Right hindlimb (tissue), 1 donor: ENCODE results near the gene AK2.
"Not testable (repeated sequence)": the region's sequence is repeated elsewhere in the genome, so short reads cannot be mapped to it uniquely, and the experiment has no call there.

Experiments
- DNase-seq: peaks from one replicate; pipeline ENCODE4 v3.0.0-alpha.2; 2018

Gene AK2

GRCh38 chr1:32997381-32997891 is 39.2 kb downstream of the AK2 start:
- no peak for DNase-seq

GRCh38 chr1:32993324-32993636 is 43.4 kb downstream of the AK2 start:
- DNase-seq, result not testable (repeated sequence)

GRCh38 chr1:32992489-32993323 is 44.0 kb downstream of the AK2 start:
- DNase-seq, result peak; percentile 82

GRCh38 chr1:32991819-32992488 is 44.7 kb downstream of the AK2 start:
- DNase-seq, result no peak

DNA sequence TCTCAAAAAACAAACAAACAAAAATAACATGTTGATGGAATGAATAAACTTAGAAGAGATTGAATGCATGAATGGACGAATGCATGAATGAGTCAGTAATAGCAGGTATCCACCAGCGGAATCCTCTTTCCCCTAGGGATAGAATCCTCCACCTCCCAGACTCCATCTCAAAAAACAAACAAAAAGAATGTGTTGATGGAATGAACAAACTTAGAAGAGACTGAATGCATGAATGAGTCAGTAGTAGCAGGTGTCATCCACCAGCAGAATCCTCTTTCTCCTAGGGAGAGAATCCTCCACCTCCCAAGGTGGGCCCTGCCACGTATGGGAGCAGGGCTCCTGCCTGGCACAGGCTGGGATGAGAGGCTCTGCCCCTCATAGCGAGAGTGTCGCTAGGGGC is 45.3 kb downstream of the AK2 start:
- no peak for DNase-seq

- no peak for DNase-seq
These were observed 45.8 kb downstream of the AK2 start for GRCh38 chr1:32990887-32991286.

DNA sequence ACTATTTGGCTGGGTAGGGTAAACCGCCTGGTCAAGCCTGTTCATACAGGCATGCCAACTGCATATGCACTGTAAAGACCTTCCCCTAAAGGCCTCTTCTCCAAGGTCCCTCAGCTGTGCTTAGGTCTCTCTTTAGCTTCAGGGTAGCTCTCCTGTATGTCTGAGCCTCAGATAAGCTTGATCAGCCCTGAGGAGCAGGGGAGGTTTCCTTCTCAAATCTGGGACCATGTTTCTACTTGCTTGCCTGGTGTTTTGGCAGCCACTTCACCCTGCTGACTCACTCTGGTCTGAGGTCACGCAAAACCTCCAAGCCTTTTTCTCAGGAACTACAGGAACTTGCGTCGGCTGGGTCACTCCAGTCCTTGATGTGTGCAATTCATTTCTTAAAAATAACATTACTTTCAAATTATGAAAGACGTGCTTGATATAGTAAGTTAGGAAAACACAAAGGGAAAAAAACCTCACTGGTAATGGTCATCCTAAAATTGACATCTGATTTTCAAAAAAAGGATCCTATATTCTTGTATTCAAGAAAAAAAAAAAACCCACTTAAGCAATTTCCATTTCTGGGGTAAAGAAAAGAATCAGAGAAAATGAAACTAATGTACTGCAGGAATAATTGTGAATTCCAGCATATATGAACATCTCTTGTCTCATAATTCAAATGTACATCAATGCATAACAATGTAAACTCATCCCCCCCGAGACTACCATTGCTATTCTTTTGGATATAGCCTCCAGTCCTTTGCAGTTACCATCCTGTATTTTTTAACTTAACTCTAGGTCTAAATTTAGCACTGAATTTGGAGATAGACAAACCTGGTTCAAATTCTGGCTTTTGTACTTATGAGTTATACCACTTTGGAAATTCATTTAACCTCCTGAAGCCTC is 47.3 kb downstream of the AK2 start:
- DNase-seq, result peak; percentile 68

GRCh38 chr1:32988665-32989064 is 48.0 kb downstream of the AK2 start:
- DNase-seq, result no peak

- no peak for DNase-seq
These were observed 51.5 kb downstream of the AK2 start for GRCh38 chr1:32985226-32985625.

GRCh38 chr1:32984455-32985171 is 52.1 kb downstream of the AK2 start:
- no peak for DNase-seq

- no peak for DNase-seq
These were observed 52.6 kb downstream of the AK2 start for GRCh38 chr1:32984090-32984454.

DNA sequence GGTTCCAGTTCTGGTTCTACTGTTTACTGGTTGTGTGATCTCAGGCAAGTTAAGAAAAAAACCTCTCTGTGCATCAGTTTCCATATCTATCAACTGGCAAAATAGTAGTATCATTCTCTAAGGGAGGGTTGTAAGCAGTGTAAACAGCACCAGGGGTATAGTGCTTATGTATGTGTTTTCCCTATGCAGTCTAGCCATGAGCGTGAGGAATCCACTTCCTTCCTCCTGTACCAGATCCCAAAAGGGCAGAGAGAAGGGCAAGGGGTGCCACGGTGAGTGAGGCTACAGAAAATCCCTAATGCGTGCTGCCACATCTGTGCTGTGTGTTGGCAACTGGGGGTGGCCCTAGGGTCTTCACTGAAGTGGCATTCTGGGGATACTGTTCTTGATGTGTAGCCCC is 53.7 kb downstream of the AK2 start:
- no peak for DNase-seq

DNA sequence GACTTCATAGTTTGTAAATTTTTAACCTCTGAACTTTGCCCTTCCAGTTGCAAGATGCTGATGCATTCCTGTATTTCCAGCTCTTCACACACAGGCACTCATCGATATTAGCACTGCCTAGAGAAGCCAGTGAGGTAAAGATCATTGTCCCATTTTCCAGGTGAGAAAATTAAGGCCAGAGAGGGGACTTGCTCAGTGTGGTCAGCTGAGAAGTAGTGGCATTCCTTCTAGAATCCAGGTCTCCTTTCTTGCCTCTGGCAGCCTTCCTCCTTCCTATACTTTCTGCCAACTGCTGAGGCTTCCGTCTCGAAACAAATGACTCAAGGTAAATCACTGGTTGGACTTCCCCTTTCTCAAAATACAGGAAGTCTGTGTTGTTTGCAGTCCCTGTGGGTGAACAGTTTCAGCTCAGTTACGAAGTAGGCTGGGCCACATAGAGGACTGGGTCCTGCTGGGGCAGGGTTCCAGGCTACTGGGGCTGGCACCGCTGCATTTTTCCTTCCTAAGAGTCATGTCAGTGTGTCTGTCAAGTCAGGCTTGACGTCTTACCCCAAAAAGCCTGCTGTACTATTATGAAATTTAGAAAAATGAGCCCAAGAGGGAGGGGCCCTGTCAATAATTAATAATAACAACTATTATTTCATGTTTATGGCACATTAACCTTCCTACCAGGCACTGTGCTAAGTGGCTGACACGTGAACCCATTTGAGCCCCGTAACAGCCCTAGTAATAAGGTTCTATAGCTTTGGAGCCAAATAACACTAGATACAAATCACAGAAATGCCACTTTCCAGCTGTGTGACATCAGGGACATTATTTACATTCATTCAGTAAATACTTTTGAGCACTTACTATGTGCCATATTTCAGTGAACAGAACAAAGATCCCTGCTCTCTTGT is 55.4 kb downstream of the AK2 start:
- DNase-seq, result peak; percentile 58

- DNase-seq, result no peak
These were observed 56.6 kb downstream of the AK2 start for GRCh38 chr1:32980080-32980479.

DNA sequence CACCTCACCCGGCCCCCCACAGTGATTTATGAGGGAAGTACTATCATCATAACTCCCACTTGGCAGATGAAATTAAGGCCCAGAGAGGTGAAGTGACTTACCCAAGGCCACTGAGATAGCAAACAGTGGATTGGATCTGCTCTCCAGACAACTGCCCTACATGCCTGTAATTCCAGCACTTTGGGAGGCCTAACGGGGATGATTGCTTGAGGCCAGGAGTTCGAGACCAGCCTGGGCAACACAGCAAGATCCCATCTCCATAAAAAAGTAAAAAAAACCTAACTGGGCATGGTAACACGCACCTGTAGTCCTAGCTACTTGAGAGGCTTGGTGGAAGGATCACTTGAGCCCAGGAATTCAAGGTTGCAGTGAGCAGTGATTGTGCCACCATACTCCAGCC is 57.8 kb downstream of the AK2 start:
- no peak for DNase-seq

DNA sequence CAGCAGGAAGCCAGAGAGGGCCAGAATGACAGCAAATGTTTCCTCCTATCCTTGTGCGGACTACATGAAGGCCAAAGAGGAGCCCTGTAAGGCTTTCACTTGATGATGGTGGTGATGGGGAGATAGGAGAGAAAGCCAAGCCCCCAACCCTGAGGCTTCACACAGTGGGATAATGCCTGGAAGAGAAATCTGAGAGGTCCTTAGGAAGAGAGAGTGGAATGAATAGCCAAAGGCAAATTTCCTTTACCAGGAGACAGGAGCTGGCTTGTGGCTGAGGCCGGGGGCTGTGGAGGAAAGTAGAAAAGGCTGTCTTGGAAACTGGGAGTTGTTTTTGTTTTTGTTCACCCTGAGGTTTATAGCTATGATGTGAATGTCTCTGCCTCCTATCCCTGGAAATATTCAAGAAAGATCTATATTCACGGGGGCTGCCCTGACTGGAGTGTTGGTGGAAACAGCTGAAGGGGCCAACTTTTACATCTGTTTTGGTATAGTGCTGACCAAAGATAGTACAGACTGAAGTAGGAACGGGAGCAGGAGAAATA is 59.1 kb downstream of the AK2 start:
- no peak for DNase-seq

- DNase-seq, result not testable (repeated sequence)
These were observed 61.6 kb downstream of the AK2 start for GRCh38 chr1:32975055-32975454.

DNA sequence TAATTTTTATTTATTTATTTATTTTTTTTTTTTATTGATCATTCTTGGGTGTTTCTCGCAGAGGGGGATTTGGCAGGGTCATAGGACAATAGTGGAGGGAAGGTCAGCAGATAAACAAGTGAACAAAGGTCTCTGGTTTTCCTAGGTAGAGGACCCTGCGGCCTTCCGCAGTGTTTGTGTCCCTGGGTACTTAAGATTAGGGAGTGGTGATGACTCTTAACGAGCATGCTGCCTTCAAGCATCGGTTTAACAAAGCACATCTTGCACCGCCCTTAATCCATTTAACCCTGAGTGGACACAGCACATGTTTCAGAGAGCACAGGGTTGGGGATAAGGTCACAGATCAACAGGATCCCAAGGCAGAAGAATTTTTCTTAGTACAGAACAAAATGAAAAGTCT is 63.2 kb downstream of the AK2 start:
- DNase-seq, result not testable (repeated sequence)

- DNase-seq, result peak; percentile 80
These were observed 63.8 kb downstream of the AK2 start for GRCh38 chr1:32972814-32973428.

GRCh38 chr1:32971576-32971975 is 65.1 kb downstream of the AK2 start:
- no peak for DNase-seq

DNA sequence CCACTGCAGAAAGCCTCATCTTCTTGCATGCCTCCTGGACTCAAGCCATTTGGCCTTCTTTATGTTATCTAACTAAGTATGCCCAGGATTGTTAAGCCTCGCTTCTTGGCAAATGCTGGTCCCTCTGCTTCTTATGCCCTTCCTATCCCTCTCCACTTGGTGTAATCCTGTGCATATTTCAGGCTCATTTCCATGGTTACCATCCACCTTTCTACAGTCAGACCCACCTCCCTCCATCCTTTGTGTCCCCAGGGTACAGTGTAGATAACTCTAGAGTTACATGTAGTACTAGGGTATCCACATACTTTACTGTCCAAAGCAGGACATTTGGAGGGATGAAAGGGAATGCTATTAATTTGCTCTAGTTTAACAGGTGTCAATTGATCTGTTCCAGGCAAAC is 65.5 kb downstream of the AK2 start:
- no peak for DNase-seq
